Body of pancreas (tissue), 4 donors: Measurements from ENCODE around the gene C5orf15. TPM values are rescaled to one million over a fixed set of nuclear protein-coding genes. Genes with fewer than 3 reads are reported as not detected.

Experiments used
- ATAC-seq: fragments of 150-250 bp; one replicate; pipeline ENCODE4 v1.9.1; 2016
- DNase-seq, 4 donors: peaks; one replicate each; pipeline ENCODE4 v3.0.0-alpha.2; 2019
- H3K27ac ChIP-seq, 4 donors: fragments of 200-600 bp; sonication (generic); 1 replicate in 3 of 4; 2 replicates in 1 of 4; pipeline versions ENCODE4 v1.5.1 to v1.6.1; 2016 to 2019; ENCODE audit warnings: mild to moderate bottlenecking in 1 of 4, mixed read lengths in 1 of 4, moderate library complexity in 1 of 4
- H3K27me3 ChIP-seq, 2 donors: fragments of 200-600 bp; sonication (generic); one replicate each; pipeline ENCODE4 v1.6.0; 2016; ENCODE audit warnings: mild to moderate bottlenecking in 1 of 2
- H3K36me3 ChIP-seq, 2 donors: fragments of 200-600 bp; sonication (generic); replicated peaks in 1 of 2; 2 replicates each; pipeline ENCODE4 v1.5.1; 2016; ENCODE audit warnings: low read depth in 2 of 2; ENCODE audit not compliant: insufficient read depth in 1 of 2
- H3K4me1 ChIP-seq: fragments of 200-600 bp; sonication (generic); one replicate; pipeline ENCODE4 v1.6.0; 2016
- H3K4me3 ChIP-seq, 2 donors: fragments of 200-600 bp; sonication (generic); 1 replicate in 1 of 2; 2 replicates in 1 of 2; pipeline ENCODE4 v1.5.1; 2016 to 2019
- H3K9me3 ChIP-seq, 3 donors: fragments of 200-600 bp; sonication (generic); 1 replicate in 2 of 3; 2 replicates in 1 of 3; pipeline ENCODE4 v1.5.1; 2016
- POLR2A ChIP-seq, 3 donors: fragments of 450-650 bp; IDR thresholded peaks; one replicate each; pipeline ENCODE4 v1.6.1; 2016; ENCODE audit warnings: antibody characterized with exemption in 3 of 3, mild to moderate bottlenecking in 2 of 3
- WGBS, 2 donors: methylation state at CpG; one replicate each; pipeline ENCODE4 v1.1.5; 2017; 5-methylcytosine and 5-hydroxymethylcytosine counted together
- intact Hi-C: fragments of 100-400 bp; cut with DNase I; formaldehyde crosslinking; loops from one replicate; pipeline ENCODE4 v1.15.1; 2023
- total RNA-seq, 2 donors: library from RNA; depleted of rRNA; stranded (reverse); fragments of >200 nt; gene quantifications; one replicate each; pipeline ENCODE4 v1.1.0, GENCODE V29; 2016
- TF ChIP-seq, protein P1 (sequence below), 7 experiments: fragments of 450-650 bp in 4 of 7; fragments of 200-600 bp in 3 of 7; sonication (generic) in 3 of 7; IDR thresholded peaks; one replicate each; pipeline ENCODE4 v1.5.1; 2016 to 2019; ENCODE audit warnings: antibody characterized with exemption in 7 of 7

The C5orf15 gene
- total RNA-seq, 2 donors from 2014 or later, result 20.4 to 28.0 TPM

DNA sequence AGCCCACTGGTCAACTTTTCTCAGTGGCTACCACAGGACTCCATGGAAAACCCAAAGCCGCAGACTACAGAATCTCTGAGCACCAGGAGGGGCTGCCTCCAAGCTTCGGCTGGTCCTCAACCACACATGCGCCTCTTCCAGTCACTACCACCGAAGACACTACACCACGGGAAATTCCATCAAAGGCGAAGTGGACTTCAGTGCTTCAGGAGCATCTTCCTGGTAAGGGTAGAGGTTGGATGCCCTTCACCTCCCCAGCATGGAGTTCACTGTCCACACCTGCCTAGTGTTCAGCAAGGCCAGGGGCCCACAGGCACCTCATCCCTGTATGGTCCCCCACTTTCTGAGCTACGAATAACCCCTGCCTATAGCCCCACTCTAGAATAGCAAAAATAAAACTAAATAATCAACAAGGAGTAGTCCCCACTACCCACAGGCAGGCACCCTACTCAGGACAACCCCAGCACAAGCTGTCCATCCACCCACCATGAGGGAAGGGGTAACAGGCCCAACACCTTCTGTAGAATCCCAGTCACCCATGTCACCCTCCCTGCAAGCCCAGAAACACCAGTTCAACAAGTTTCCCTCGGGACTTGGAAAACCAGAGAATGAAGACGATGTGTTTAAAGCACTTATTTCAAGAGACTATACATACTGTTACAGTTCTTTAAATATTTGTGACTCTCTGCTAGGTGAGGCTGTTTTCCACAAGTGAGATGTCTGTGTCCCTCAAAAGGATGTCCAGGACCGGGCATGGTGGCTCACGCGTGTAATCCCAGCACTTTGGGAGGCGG is 33.7 kb upstream of the C5orf15 start:
- H3K4me1 ChIP-seq, result peaks cover 48% of the 10 kb centered on the region
- intact Hi-C loops, result no loop called here
- no peak for TF ChIP-seq POLR2A (IDR thresholded peaks at IDR 0.05)
- TF ChIP-seq, protein P1, sequence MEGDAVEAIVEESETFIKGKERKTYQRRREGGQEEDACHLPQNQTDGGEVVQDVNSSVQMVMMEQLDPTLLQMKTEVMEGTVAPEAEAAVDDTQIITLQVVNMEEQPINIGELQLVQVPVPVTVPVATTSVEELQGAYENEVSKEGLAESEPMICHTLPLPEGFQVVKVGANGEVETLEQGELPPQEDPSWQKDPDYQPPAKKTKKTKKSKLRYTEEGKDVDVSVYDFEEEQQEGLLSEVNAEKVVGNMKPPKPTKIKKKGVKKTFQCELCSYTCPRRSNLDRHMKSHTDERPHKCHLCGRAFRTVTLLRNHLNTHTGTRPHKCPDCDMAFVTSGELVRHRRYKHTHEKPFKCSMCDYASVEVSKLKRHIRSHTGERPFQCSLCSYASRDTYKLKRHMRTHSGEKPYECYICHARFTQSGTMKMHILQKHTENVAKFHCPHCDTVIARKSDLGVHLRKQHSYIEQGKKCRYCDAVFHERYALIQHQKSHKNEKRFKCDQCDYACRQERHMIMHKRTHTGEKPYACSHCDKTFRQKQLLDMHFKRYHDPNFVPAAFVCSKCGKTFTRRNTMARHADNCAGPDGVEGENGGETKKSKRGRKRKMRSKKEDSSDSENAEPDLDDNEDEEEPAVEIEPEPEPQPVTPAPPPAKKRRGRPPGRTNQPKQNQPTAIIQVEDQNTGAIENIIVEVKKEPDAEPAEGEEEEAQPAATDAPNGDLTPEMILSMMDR (IDR thresholded peaks at IDR 0.05), result no peak
- 80 to 82% methylated on average over 13 of the region's 13 CpGs for WGBS, 2 donors
- no peak overlapping the region for H3K27ac ChIP-seq
- ATAC-seq, result no peak
- H3K4me3 ChIP-seq, result no peak overlapping the region
- H3K36me3 ChIP-seq, result peaks cover 0 to 2% of the 10 kb centered on the region in 2 donors
- H3K27me3 ChIP-seq, result no peaks in the 10 kb centered on the region
- DNase-seq, result no peak
- no peaks in the 10 kb centered on the region for H3K9me3 ChIP-seq

DNA sequence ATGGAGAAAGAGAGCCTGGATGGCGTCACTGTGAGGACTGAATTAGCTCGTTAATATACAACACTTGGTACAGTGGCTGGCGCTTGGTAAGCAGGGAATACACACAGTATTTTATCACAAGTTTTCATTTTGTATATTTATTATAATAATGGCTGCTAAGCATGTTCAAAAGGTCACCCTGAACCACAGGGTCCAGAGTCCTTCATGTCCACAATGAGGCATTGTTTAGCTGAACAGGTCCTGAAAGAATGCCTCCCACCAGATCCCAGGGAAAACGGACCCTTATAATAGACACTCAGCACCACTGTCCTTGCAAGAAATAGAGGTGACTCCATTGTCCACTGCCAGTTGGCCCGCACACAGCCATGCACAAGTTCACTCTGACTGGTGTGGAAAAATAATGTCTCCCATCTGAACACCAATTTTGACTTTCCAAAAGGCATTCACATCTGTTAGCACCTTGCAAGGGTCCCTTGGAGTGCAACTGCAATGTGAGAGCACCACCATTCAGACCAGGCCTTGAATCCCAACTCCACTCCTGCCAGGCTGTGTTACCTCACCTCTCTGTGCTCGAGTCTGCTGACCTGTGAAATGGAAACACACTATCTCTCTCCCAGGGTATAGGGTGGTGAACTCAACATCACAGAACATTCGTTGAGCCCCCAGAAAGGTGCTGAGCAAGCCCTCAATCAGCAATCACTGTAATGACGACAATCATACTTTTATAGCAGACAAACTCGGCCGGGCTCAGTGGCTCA is 32.5 kb upstream of the C5orf15 start:
- peak overlapping the region in 3 of 4 donors; percentile 17 to 34 (median 19) for H3K27ac ChIP-seq
- DNase-seq (no peak), ATAC-seq (no peak)
- no peak overlapping the region for H3K4me3 ChIP-seq
- WGBS, 2 donors, result 69 to 79% methylated on average over 5 to 10 of the region's 10 CpGs
- intact Hi-C loops, result no loop called here
- H3K9me3 ChIP-seq, result no peaks in the 10 kb centered on the region
- TF ChIP-seq, protein P1 (IDR thresholded peaks at IDR 0.05), result no peak
- TF ChIP-seq POLR2A (IDR thresholded peaks at IDR 0.05), result no peak
- H3K4me1 ChIP-seq, result peaks cover 56% of the 10 kb centered on the region
- no peaks in the 10 kb centered on the region for H3K27me3 ChIP-seq
- peaks cover 0 to 2% of the 10 kb centered on the region in 2 donors for H3K36me3 ChIP-seq

DNA sequence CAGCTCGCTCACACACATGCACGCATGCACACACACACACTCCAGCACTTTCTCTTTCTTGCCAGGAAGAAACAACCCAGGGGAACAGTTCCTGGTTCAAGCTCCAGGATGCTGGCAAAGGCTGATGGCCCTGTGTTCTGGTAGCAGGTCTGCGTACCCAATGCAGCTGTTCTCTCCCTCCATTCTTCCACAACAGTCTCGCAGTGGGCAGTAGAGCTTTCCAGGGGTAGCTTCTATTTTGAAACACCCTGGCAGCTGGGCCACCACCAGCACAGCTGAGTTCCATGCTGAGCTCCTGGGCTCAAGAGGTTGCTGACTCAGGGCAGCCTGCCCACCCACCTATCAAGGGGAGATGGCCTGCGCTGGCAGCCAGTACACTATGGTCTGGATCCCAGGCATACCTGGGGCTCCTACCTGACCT is 31.7 kb upstream of the C5orf15 start:
- 75 to 78% methylated on average over 4 to 5 of the region's 5 CpGs for WGBS, 2 donors
- Histone ChIP-seq H3K4me3 (no peak overlapping the region), H3K4me1 (peaks cover 58% of the 10 kb centered on the region), H3K36me3 (peaks cover 0 to 2% of the 10 kb centered on the region in 2 donors), H3K27ac (peak overlapping the region in 2 of 4 donors; percentile 19 to 34), H3K27me3 (no peaks in the 10 kb centered on the region), H3K9me3 (no peaks in the 10 kb centered on the region)
- DNase-seq (no peak), ATAC-seq (no peak)
- intact Hi-C loops, result no loop called here
- TF ChIP-seq, protein P1 (IDR thresholded peaks at IDR 0.05), result no peak
- no peak for TF ChIP-seq POLR2A (IDR thresholded peaks at IDR 0.05)

DNA sequence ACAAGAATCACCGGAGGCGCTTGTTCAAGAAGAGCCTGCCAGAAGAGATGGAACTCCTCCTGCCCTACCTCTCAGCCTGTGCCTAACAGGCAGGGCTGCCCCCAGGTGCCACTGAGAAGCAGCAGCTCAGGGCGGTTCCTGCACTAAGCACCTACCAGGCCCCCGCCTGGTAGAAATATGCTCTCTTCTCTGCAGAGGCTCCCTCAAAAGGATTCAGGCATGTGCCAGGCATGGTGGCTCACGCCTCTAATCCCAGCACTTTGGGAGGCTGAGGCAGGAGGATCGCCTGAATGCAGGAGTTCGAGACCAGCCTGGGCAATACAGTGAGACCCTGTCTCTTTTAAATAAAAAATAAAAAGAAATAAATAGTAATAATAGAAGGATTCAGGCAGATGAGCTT is 30.4 kb upstream of the C5orf15 start:
- intact Hi-C loops, result no loop called here
- H3K9me3 ChIP-seq, result no peaks in the 10 kb centered on the region
- TF ChIP-seq, protein P1 (IDR thresholded peaks at IDR 0.05), result no peak
- WGBS, 2 donors, result 85 to 89% methylated on average over 7 of the region's 7 CpGs
- H3K4me1 ChIP-seq, result peaks cover 71% of the 10 kb centered on the region
- no peak overlapping the region for H3K27ac ChIP-seq
- DNase-seq, result no peak
- peaks cover 0 to 2% of the 10 kb centered on the region in 2 donors for H3K36me3 ChIP-seq
- no peak overlapping the region for H3K4me3 ChIP-seq
- H3K27me3 ChIP-seq, result no peaks in the 10 kb centered on the region
- no peak for ATAC-seq
